ENCODE data around the gene PRAMEF9.
A peak's percentile ranks its signal among the peaks of the same experiment; 100 is the strongest.
"Not testable (repeated sequence)": the region's sequence is repeated elsewhere in the genome, so short reads cannot be mapped to it uniquely, and the experiment has no call there.

PRAMEF9 gene

DNA sequence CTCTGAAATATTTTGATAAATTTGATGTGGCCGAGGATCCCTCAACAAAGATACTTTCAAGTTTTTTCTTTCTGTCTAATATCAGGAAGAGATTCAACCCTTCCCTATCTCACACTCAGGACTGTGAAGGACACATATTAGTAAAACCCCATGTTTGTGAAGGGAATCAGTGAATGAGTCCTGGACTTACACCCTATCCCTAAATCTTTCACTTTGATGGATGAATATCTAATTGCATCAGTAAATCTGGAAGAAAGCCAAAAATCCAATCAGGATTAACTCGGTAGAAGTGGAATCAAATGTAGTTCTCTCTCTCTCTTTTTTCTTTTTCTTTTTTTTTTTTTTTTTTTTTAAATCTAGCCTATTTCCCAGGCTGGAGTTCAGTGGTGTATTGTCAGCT lies at the start of gene PRAMEF9:
Gene PRAMEF9 (plus strand): TSS at position 301 of the 400 bp plus-strand sequence. CDS start 3,433 bp downstream, outside the sequence.
- DNase-seq (ENCODE audit: low read depth): not testable (repeated sequence)

DNA sequence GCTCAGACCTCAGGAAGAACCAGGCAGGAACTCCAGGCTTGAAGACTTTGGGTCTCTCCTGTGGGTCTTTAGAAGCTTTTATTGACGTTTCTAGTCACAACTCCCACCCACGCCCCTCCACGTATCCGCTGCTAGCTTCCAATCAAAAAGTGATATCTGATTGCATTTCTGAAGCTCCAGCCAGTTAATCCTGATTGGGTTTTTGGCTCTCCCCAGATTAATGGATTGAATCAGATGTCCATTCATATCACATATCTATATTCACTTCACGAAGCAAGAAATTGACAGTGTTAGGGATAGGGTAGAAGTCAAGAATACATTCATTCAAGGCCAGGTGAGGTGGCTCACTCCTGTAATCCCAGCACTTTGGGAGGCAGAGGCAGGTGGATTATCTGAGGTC lies 15.7 kb upstream of the PRAMEF9 start, which contains the start of gene PRAMEF26:
Gene PRAMEF26 (minus strand): TSS at position 101 of the 400 bp plus-strand sequence. CDS start 2,914 bp downstream, outside the sequence.
- DNase-seq (ENCODE audit: low read depth): not testable (repeated sequence)

DNA sequence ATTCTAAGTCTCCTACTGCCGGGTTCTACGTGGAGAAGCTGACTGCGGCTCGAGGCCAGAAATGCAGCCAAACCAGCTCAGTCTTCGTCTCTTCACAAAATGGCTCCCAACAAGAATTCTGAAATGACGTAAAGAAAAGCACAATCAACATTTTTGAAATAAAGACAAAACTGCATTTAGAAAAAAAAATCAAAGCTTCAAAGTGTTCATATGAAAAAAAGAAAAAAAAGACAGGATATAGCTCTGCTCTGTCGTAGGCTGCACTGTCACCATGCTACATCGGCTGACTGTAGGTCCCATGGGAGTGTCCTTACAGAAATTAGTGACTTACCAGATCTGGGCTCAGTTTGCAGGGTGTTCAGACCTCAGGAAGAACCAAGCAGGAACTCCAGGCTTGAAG lies 6.1 kb upstream of the PRAMEF9 start, which contains the start of gene HNRNPCL4:
Gene HNRNPCL4 (minus strand): TSS at position 101 of the 400 bp plus-strand sequence. CDS start 164 bp downstream, outside the sequence.
- not testable (repeated sequence) for DNase-seq (ENCODE audit: low read depth)

- DNase-seq (ENCODE audit: low read depth): not testable (repeated sequence)
Measured at GRCh38 chr1:13201309-13201708, 29.7 kb downstream of the PRAMEF9 start, which contains the start of gene PRAMEF13. Gene PRAMEF13 (minus strand): TSS chr1:13201409. CDS start chr1:13199589, 1,820 bp downstream.

GRCh38 chr1:13208712-13209111 lies 37.1 kb downstream of the PRAMEF9 start:
- not testable (repeated sequence) for DNase-seq (ENCODE audit: low read depth)

- DNase-seq (ENCODE audit: low read depth): not testable (repeated sequence)
Measured at GRCh38 chr1:13216619-13217018, 45.0 kb downstream of the PRAMEF9 start.

DNA sequence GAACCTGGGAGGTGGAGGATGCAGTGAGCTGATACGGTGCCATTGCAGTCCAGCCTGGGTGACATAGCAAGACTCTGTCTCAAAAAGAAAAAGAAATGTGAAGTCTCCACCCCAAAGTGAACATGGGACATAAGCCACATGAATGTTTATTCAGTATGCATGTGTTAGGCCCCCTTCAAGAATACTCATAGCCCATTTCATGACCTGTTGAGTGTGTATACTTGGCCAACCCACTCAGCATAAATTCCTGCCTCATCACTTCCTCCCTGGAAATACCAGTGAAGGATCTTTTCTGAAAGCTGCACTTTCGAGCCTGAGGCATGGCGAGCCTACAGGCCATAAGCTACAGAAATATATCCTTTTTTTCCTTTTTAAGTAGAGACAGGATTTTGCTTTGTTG lies 47.6 kb downstream of the PRAMEF9 start:
- not testable (repeated sequence) for DNase-seq (ENCODE audit: low read depth)

DNA sequence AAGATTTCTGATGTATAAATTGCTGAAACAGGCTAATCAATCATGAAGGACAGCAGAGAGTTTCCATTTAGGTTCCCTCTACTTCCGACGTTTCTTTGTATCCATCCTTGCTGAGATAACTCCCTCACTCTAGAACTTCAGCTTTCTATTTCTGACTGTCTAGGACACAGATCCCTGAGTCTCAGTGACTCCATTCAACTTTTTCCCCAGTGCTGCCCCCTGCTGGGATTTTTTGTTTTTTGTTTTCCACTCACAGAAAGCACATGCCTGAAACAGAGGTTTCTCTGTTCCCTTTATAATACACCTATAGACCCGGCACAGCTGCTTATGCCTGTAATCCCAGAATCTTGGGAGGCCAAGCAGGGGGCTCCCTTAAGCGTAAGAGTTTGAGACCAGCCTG lies 51.1 kb downstream of the PRAMEF9 start:
- DNase-seq (ENCODE audit: low read depth): not testable (repeated sequence)

DNA sequence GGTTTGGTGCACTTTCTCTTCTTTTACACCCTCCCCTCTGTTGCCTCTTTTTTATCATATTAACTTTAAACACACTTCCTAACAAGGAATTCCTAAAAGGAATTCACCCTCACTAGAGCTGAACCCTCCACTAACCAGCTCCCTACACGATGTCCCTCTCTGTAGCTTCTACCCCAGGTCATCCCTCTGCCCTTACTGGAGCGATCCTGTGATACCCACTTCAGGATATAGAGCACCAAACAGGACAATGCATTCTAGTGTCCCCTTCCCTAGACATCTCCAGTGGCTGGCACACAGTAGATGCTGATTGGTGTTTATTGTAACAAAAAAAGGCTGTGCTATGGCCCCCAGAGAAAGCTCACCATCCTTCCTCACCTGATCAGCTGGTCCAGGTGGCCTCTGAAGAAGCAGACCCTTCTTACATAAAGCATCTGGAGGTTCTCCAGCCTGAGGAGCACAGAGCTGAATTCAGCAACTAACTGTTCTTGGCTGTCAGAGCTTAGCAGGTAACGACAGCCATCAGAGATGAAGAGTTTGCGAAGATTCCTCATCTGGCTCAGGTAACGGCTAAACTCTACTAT lies 52.9 kb downstream of the PRAMEF9 start:
- DNase-seq (ENCODE audit: low read depth): no peak

GRCh38 chr1:13225675-13226204 lies 54.1 kb downstream of the PRAMEF9 start, which contains the start of gene PRAMEF18:
Gene PRAMEF18 (minus strand): TSS chr1:13226154. CDS start chr1:13226106, 48 bp downstream.
- DNase-seq (ENCODE audit: low read depth): not testable (repeated sequence)

DNA sequence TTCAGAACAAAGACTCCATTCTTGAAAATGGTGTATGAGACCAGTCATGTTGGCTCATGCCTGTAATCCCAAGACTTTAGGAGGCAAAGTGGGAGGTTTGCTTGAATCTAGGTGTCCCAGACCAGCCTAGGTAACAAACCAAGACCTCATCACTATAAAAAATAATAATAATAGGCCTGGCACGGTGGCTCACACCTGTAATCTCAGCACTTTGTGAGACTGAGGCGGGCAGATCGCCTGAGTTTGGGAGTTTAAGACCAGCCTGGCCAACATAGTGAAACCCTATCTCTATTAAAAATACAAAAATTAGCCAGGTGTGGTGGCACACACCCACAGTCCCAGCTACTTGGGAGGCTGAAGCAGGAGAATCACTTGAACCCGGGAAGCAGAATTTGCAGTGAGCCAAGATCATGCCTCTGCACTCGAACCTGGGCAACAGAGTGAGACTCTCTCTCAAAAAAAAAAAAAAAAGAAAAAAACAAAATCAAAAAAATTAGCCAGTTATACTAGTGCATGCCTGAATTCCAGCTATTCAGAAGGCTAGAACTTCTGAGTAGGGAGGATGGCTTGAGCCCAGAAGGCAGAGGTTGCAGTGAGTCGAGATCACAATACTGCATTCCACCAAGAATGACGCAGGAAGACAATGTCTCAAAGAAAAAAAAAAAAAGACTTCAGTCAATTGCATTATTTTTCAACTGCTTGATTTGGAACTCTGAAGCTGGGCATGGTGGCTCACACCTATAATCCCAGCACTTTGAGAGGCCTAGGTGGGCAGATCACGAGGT lies 55.8 kb downstream of the PRAMEF9 start:
- DNase-seq (ENCODE audit: low read depth): not testable (repeated sequence)

GRCh38 chr1:13228343-13228781 lies 56.7 kb downstream of the PRAMEF9 start:
- DNase-seq (ENCODE audit: low read depth): peak; percentile 15
